Coronary artery (tissue), 2 donors: Measurements from ENCODE around the gene ESAM.

Experiments used
- DNase-seq: peaks from one replicate; pipeline ENCODE4 v3.0.0-alpha.2; 2017; ENCODE audit warnings: low spot score
- H3K27ac ChIP-seq, 2 donors: fragments of 200-600 bp; sonication (generic); one replicate each; pipeline ENCODE4 v1.5.1; 2016 to 2019
- H3K4me3 ChIP-seq: fragments of 200-600 bp; sonication (generic); 2 replicates; pipeline ENCODE4 v1.5.1; 2016; ENCODE audit warnings: mild to moderate bottlenecking, moderate library complexity
- TF ChIP-seq, protein P1 (sequence below): fragments of 200-600 bp; sonication (generic); IDR thresholded peaks from one replicate; pipeline ENCODE4 v1.5.1; 2019; ENCODE audit warnings: antibody characterized with exemption

Gene ESAM

GRCh38 chr11:124728134-124728533, 34.0 kb downstream of the ESAM start:
- no peak for DNase-seq
- TF ChIP-seq, protein P1, sequence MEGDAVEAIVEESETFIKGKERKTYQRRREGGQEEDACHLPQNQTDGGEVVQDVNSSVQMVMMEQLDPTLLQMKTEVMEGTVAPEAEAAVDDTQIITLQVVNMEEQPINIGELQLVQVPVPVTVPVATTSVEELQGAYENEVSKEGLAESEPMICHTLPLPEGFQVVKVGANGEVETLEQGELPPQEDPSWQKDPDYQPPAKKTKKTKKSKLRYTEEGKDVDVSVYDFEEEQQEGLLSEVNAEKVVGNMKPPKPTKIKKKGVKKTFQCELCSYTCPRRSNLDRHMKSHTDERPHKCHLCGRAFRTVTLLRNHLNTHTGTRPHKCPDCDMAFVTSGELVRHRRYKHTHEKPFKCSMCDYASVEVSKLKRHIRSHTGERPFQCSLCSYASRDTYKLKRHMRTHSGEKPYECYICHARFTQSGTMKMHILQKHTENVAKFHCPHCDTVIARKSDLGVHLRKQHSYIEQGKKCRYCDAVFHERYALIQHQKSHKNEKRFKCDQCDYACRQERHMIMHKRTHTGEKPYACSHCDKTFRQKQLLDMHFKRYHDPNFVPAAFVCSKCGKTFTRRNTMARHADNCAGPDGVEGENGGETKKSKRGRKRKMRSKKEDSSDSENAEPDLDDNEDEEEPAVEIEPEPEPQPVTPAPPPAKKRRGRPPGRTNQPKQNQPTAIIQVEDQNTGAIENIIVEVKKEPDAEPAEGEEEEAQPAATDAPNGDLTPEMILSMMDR: no peak
- H3K27ac ChIP-seq: no peak overlapping the region
- no peak overlapping the region for H3K4me3 ChIP-seq

GRCh38 chr11:124727474-124727873, 34.6 kb downstream of the ESAM start:
- DNase-seq: no peak
- TF ChIP-seq, protein P1: no peak

GRCh38 chr11:124725719-124726105, 36.4 kb downstream of the ESAM start:
- Histone ChIP-seq H3K27ac (peak overlapping the region; percentile 38 to 69), H3K4me3 (peak overlapping the region; percentile 12)
- no peak for DNase-seq

More at GRCh38 chr11:124727474-124727873, 34.6 kb downstream of the ESAM start:
- H3K27ac ChIP-seq: no peak overlapping the region
- H3K4me3 ChIP-seq: no peak overlapping the region

DNA sequence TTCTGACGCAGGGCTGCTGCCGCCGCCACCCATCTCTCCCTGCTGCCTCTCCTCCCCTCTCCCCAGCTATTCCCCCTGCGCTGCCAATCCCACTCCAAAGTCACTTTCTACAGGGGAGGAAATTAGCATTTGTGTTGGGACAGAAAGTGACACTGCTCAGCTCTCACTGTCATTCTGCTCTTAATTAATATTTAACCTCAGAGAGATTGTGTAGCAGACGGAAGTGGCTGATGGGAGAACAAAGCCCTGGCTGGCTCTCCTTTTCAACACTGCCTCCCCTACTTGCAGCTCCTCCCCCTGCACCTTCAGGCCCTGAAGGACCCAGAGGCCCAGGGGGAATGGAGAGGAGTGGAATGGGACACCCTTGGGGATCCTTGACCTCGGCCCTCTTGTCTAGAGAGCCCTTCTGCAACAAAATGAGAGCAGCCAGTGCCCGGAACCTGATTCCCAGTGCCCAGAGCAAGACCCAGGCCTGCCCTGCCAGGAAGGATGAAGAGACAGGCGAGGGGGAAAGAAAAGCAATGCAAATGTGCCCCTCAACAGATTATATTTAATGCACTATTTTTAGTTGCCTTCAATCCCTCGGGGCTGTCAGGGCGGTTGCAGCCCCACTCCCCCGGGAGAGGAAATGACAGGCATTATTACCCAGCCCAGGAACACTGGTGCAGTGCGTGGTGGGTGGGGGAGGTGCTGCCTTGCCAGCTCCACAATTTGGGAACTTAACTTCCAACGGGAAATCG, 36.9 kb downstream of the ESAM start:
- H3K4me3 ChIP-seq: peak overlapping the region; percentile 12
- H3K27ac ChIP-seq: peak overlapping the region; percentile 38 to 69
- no peak for DNase-seq
- TF ChIP-seq, protein P1: no peak

More at GRCh38 chr11:124725719-124726105, 36.4 kb downstream of the ESAM start:
- TF ChIP-seq, protein P1: no peak

- no peak overlapping the region for H3K27ac ChIP-seq
- no peak for DNase-seq
- TF ChIP-seq, protein P1: no peak
- no peak overlapping the region for H3K4me3 ChIP-seq
Measured at GRCh38 chr11:124722176-124722575, 39.9 kb downstream of the ESAM start.

DNA sequence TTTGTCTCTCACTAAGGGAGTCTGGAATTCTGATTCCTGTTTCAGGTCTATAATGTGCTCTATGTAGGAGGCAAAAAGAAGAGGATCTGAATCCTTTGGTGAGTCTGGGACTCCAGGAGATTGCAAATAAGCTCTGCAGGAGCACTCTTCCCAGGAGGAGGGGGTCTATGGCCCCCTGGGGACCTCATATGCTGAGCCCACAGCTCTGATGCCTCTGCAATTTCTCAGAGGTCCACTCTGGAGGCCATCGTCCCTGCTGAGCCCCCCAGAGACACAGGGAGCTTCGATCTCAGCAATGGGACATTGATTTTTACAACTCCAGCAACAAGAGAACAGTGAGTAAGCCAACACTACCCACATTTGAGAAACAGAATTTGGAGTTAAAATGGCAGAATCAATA, 42.6 kb downstream of the ESAM start:
- TF ChIP-seq, protein P1: no peak
- Histone ChIP-seq H3K4me3 (no peak overlapping the region), H3K27ac (no peak overlapping the region)
- DNase-seq: no peak

DNA sequence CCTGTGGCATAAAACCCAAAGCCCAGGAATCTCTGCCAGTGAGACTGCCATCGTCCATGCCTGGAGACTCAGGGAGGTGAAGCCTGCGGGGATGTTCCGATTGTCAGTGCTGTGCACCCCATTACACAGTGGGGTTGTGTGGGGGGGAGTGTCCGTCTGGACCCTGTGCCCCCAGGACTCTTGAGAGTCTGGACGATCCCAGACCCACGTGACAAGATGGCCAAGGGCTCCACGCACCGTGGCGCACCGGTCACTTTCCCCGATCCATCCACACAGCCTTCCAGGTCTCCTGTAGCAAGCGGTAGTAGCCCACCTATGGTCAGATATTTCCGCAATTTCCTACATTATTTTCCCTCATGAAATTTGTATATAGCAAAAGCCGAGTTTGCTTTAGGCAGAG, 43.3 kb downstream of the ESAM start:
- DNase-seq: no peak
- Histone ChIP-seq H3K4me3 (peak overlapping the region; percentile 71), H3K27ac (peak overlapping the region in 1 of 2 donors; percentile 81)
- TF ChIP-seq, protein P1: no peak
